K562 (cell line): ENCODE measurements around the gene SLC18B1. TPM values are rescaled to one million over a fixed set of nuclear protein-coding genes. Genes with fewer than 3 reads are reported as not detected.

Experiments used
- BACH1 ChIP-seq: fragments of 200-800 bp; sonication (Bioruptor generic); IDR thresholded peaks from 2 replicates; pipeline ENCODE4 v1.6.1; 2016; ENCODE audit warnings: missing genetic modification characterization, missing compliant biosample characterization
- BRD9 ChIP-seq: fragments of 450-650 bp; IDR thresholded peaks from 2 replicates; pipeline ENCODE4 v1.6.1; 2018; ENCODE audit warnings: low read depth; ENCODE audit not compliant: partially characterized antibody
- CBX2 ChIP-seq: fragments of 200-600 bp; sonication (generic); IDR thresholded peaks from one replicate; pipeline ENCODE4 v1.6.1; 2012; ENCODE audit warnings: mild to moderate bottlenecking, low read length, inconsistent platforms; ENCODE audit not compliant: insufficient read depth, poor library complexity, severe bottlenecking
- CGGBP1 ChIP-seq: fragments of 250-450 bp; sonication (Bioruptor Pico); IDR thresholded peaks from 2 replicates; pipeline ENCODE4 v1.9.0; 2021; ENCODE audit warnings: mild to moderate bottlenecking
- CREM ChIP-seq: IDR thresholded peaks from 2 replicates; pipeline ENCODE4 v1.6.1; 2014; ENCODE audit warnings: antibody characterized with exemption, low read depth
- FOXK1 ChIP-seq: sonication (generic); formaldehyde crosslinking; IDR thresholded peaks from 2 replicates; pipeline ENCODE4 v1.8.0; 2022; ENCODE audit warnings: missing genetic modification reagents, mild to moderate bottlenecking, borderline replicate concordance
- FOXM1 ChIP-seq, 2 experiments: fragments of 450-650 bp in 1 of 2; sonication (generic) in 1 of 2; formaldehyde crosslinking in 1 of 2; IDR thresholded peaks; 2 replicates each; pipeline versions ENCODE4 v1.6.1 to v1.9.0; 2017 to 2022; ENCODE audit warnings: low read depth in 2 of 2, mild to moderate bottlenecking in 2 of 2, missing genetic modification reagents in 1 of 2, moderate library complexity in 1 of 2
- HMBOX1 ChIP-seq: sonication (generic); IDR thresholded peaks from 2 replicates; pipeline ENCODE4 v1.6.1; 2016
- KLF16 ChIP-seq: IDR thresholded peaks from 2 replicates; pipeline ENCODE4 v1.6.1; 2016; ENCODE audit warnings: antibody characterized with exemption
- NEUROD1 ChIP-seq: fragments of 150-350 bp; IDR thresholded peaks from 2 replicates; pipeline ENCODE4 v1.6.1; 2014; ENCODE audit warnings: borderline replicate concordance, low read length, low read depth; ENCODE audit not compliant: partially characterized antibody
- RCOR1 ChIP-seq, 2 experiments: IDR thresholded peaks; 2 replicates each; pipeline ENCODE4 v1.6.1; 2012; ENCODE audit warnings: low read depth in 2 of 2, low read length in 2 of 2, borderline replicate concordance in 1 of 2, improper control_type of control experiment in 1 of 2
- TAL1 ChIP-seq: fragments of 450-650 bp; IDR thresholded peaks from 2 replicates; pipeline ENCODE4 v1.6.1; 2016; ENCODE audit warnings: mild to moderate bottlenecking
- TEAD4 ChIP-seq, 2 experiments: sonication (generic) in 1 of 2; formaldehyde crosslinking in 1 of 2; IDR thresholded peaks; 2 replicates each; pipeline versions ENCODE4 v1.6.1 to v1.8.0; 2012 to 2022; ENCODE audit warnings: borderline replicate concordance in 1 of 2, inconsistent platforms in 1 of 2, low read length in 1 of 2, mild to moderate bottlenecking in 1 of 2, missing genetic modification reagents in 1 of 2
- THRAP3 ChIP-seq: fragments of 450-650 bp; IDR thresholded peaks from 2 replicates; pipeline ENCODE4 v1.6.1; 2016; ENCODE audit warnings: mild to moderate bottlenecking, inconsistent platforms, borderline replicate concordance
- ZNF778 ChIP-seq: fragments of 450-650 bp; formaldehyde crosslinking; IDR thresholded peaks from 2 replicates; pipeline ENCODE4 v1.4.0; 2020; ENCODE audit warnings: mild to moderate bottlenecking, moderate library complexity
- polyA plus RNA-seq, 8 experiments: library from polyadenylated mRNA; depleted of rRNA in 4 of 8; stranded (reverse) in 5 of 8; unstranded in 3 of 8; fragments of >200 nt; fragmentation: Nextera tagmentation in 2 of 8; fragmentation: Illumina TruSeq in 1 of 8; extraction: Ambion mirVana in 2 of 8; extraction: Trizol in 1 of 8; gene quantifications; 2 replicates each; pipeline versions ENCODE4 v1.2.1 to v1.2.3, GENCODE V29; 2011 to 2014; ENCODE audit warnings: inconsistent platforms in 1 of 8, missing spikeins in 1 of 8
- total RNA-seq, 7 experiments: library from RNA; depleted of rRNA in 6 of 7; stranded (reverse); fragments of >200 nt in 6 of 7; fragmentation: Illumina TruSeq in 2 of 7; extraction: Trizol in 2 of 7; gene quantifications; 2 replicates each; pipeline versions ENCODE4 v1.2.1 to v1.2.3, GENCODE V29; 2011 to 2021; ENCODE audit warnings: low replicate concordance in 1 of 7
- TF ChIP-seq, protein P1 (sequence below): fragments of 450-650 bp; conservative IDR thresholded peaks from 2 replicates; pipeline ENCODE4 v1.6.1; 2016; ENCODE audit warnings: missing genetic modification characterization, low read depth, mild to moderate bottlenecking, missing compliant biosample characterization, moderate library complexity
- TF ChIP-seq, protein P2 (sequence below): fragments of 450-650 bp; formaldehyde crosslinking; IDR thresholded peaks from 2 replicates; pipeline ENCODE4 v1.4.0; 2022; ENCODE audit warnings: missing genetic modification characterization
- TF ChIP-seq, protein P3 (sequence below), 2 experiments: fragments of 450-650 bp; IDR thresholded peaks; 2 replicates each; pipeline ENCODE4 v1.6.1; 2018; ENCODE audit warnings: mild to moderate bottlenecking in 2 of 2, low read depth in 1 of 2; ENCODE audit not compliant: partially characterized antibody in 2 of 2

SLC18B1 gene
- total and polyA plus RNA-seq, 9 of the 15 experiments (the other 6 are each of a cell fraction or from before 2014, with no cell fraction given): 10.4 to 49.1 (median 32.0) TPM

DNA sequence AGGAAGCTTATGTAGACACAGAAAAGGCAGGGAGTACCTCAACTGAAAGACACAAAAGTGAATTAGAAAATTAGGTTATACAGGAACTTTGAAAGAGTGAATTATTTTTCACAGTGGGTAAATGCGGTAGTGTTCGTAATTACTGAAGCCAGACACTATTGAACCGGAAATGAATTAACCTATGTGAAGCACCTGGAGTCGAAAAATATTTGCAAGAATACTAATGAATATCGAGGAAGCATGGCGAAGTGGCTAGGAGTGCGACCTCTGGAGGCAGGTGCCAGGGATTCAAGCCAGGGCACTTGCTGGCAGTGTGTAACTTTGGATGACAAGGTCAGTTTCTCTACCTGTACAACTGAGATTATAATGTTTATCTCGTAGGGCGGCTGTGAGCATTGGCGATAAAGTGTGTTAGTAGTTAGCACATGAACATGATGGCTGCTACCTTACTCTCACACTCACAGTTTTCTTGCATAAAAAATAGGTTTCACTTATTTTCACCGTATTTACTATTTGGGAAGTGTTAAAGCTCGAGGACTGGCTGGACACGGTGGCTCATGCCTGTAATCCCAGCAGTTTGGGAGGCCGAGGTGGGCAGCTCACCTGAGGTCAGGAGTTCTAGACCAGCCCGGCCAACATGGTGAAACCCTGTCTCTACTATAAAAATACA, 567 bp upstream of the SLC18B1 start (continued):
- TF ChIP-seq CGGBP1 (CRISPR knock-in tag) (no peak), TEAD4 (IDR thresholded peaks at IDR 0.05; ENCODE audit: low read length) (peak; percentile 85), TEAD4 (CRISPR knock-in tag; IDR thresholded peaks at IDR 0.05; ENCODE audit: borderline replicate concordance) (no peak), KLF16 (peak; percentile 70), THRAP3 (0 out of 2 replicates have a peak, but pooled peaks have one; percentile 32), BACH1 (tag) (no peak), FOXM1 (IDR thresholded peaks at IDR 0.05; ENCODE audit: low read depth) (peak; percentile 42; the same call in 1 of the 2 replicates), FOXM1 (CRISPR knock-in tag; IDR thresholded peaks at IDR 0.05; ENCODE audit: low read depth) (no peak), CREM (0 out of 2 replicates have a peak, but pooled peaks have one; percentile 38), NEUROD1 (peak; percentile 46), BRD9 (peak; percentile 89), TAL1 (peak; percentile 92), FOXK1 (CRISPR knock-in tag) (peak; percentile 39; the same call in 1 of the 2 replicates), ZNF778 (no peak), CBX2 (no peak), RCOR1 (IDR thresholded peaks at IDR 0.05; ENCODE audit: borderline replicate concordance in 1 of 2, low read depth in 2 of 2, low read length in 2 of 2) (peak in 1 of 2 experiments; percentile 79; a peak in 1 of 4 replicates), HMBOX1 (peak; percentile 57; the same call in 1 of the 2 replicates)
- TF ChIP-seq, protein P1, sequence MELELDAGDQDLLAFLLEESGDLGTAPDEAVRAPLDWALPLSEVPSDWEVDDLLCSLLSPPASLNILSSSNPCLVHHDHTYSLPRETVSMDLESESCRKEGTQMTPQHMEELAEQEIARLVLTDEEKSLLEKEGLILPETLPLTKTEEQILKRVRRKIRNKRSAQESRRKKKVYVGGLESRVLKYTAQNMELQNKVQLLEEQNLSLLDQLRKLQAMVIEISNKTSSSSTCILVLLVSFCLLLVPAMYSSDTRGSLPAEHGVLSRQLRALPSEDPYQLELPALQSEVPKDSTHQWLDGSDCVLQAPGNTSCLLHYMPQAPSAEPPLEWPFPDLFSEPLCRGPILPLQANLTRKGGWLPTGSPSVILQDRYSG (tag): no peak
- TF ChIP-seq, protein P2, sequence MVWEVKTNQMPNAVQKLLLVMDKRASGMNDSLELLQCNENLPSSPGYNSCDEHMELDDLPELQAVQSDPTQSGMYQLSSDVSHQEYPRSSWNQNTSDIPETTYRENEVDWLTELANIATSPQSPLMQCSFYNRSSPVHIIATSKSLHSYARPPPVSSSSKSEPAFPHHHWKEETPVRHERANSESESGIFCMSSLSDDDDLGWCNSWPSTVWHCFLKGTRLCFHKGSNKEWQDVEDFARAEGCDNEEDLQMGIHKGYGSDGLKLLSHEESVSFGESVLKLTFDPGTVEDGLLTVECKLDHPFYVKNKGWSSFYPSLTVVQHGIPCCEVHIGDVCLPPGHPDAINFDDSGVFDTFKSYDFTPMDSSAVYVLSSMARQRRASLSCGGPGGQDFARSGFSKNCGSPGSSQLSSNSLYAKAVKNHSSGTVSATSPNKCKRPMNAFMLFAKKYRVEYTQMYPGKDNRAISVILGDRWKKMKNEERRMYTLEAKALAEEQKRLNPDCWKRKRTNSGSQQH (CRISPR knock-in tag): no peak
- TF ChIP-seq, protein P3, sequence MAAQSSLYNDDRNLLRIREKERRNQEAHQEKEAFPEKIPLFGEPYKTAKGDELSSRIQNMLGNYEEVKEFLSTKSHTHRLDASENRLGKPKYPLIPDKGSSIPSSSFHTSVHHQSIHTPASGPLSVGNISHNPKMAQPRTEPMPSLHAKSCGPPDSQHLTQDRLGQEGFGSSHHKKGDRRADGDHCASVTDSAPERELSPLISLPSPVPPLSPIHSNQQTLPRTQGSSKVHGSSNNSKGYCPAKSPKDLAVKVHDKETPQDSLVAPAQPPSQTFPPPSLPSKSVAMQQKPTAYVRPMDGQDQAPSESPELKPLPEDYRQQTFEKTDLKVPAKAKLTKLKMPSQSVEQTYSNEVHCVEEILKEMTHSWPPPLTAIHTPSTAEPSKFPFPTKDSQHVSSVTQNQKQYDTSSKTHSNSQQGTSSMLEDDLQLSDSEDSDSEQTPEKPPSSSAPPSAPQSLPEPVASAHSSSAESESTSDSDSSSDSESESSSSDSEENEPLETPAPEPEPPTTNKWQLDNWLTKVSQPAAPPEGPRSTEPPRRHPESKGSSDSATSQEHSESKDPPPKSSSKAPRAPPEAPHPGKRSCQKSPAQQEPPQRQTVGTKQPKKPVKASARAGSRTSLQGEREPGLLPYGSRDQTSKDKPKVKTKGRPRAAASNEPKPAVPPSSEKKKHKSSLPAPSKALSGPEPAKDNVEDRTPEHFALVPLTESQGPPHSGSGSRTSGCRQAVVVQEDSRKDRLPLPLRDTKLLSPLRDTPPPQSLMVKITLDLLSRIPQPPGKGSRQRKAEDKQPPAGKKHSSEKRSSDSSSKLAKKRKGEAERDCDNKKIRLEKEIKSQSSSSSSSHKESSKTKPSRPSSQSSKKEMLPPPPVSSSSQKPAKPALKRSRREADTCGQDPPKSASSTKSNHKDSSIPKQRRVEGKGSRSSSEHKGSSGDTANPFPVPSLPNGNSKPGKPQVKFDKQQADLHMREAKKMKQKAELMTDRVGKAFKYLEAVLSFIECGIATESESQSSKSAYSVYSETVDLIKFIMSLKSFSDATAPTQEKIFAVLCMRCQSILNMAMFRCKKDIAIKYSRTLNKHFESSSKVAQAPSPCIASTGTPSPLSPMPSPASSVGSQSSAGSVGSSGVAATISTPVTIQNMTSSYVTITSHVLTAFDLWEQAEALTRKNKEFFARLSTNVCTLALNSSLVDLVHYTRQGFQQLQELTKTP (IDR thresholded peaks at IDR 0.05; ENCODE audit: low read depth in 1 of 2, partially characterized antibody in 2 of 2): peak in 1 of 2 experiments; percentile 39
